GM23338 (cell line): ENCODE data around the gene CCDC70. TPM values are rescaled to one million over a fixed set of nuclear protein-coding genes. Genes with fewer than 3 reads are reported as not detected.

Experiments used
- ATAC-seq: fragments of 200-7000 bp; cut with Tn5 transposase; 3 replicates; pipeline ENCODE4 v1.9.1; 2020
- DNase-seq: peaks from one replicate; pipeline ENCODE4 v3.0.0-alpha.2; 2015; ENCODE audit warnings: low spot score
- H2AFZ ChIP-seq: fragments of 200-600 bp; sonication (generic); 2 replicates; pipeline ENCODE4 v1.8.0; 2016; ENCODE audit warnings: antibody characterized with exemption, mild to moderate bottlenecking, moderate library complexity
- H3F3A ChIP-seq: fragments of 200-600 bp; sonication (generic); replicated peaks from 2 replicates; pipeline ENCODE4 v1.8.0; 2017; ENCODE audit warnings: antibody characterized with exemption, mixed run types, low read depth
- H3K27ac ChIP-seq: fragments of 200-600 bp; sonication (generic); 2 replicates; pipeline ENCODE4 v1.6.1; 2016; ENCODE audit warnings: low read depth
- H3K27me3 ChIP-seq: fragments of 200-600 bp; sonication (generic); 2 replicates; pipeline ENCODE4 v1.8.0; 2016; ENCODE audit warnings: mild to moderate bottlenecking, mixed run types, moderate library complexity; ENCODE audit not compliant: insufficient read depth
- H3K36me3 ChIP-seq: fragments of 200-600 bp; sonication (generic); 2 replicates; pipeline ENCODE4 v1.8.0; 2016; ENCODE audit warnings: mild to moderate bottlenecking; ENCODE audit not compliant: insufficient read depth
- H3K4me1 ChIP-seq: fragments of 200-600 bp; sonication (generic); 2 replicates; pipeline ENCODE4 v1.8.0; 2016; ENCODE audit warnings: mild to moderate bottlenecking, moderate library complexity; ENCODE audit not compliant: insufficient read depth
- H3K4me2 ChIP-seq: fragments of 200-600 bp; sonication (generic); 2 replicates; pipeline ENCODE4 v1.7.1; 2017; ENCODE audit warnings: mixed run types
- H3K4me3 ChIP-seq: fragments of 200-600 bp; sonication (generic); 2 replicates; pipeline ENCODE4 v1.6.1; 2016; ENCODE audit warnings: mixed run types
- H3K79me2 ChIP-seq: fragments of 200-600 bp; sonication (generic); replicated peaks from 2 replicates; pipeline ENCODE4 v1.8.0; 2017; ENCODE audit warnings: mild to moderate bottlenecking; ENCODE audit not compliant: insufficient read depth
- H3K9me2 ChIP-seq: fragments of 200-600 bp; sonication (generic); 2 replicates; pipeline ENCODE4 v1.8.0; 2017; ENCODE audit not compliant: insufficient read depth
- H4K20me1 ChIP-seq: fragments of 200-600 bp; sonication (generic); replicated peaks from 2 replicates; pipeline ENCODE4 v1.8.0; 2017; ENCODE audit warnings: mild to moderate bottlenecking; ENCODE audit not compliant: insufficient read depth
- H3K27ac Mint-ChIP-seq: 2 replicates; pipeline ENCODE4 v1.8.0; 2020; ENCODE audit warnings: inconsistent platforms, mild to moderate bottlenecking, moderate library complexity, mixed read lengths
- H3K27me3 Mint-ChIP-seq: 3 replicates; pipeline ENCODE4 v1.8.0; 2022; ENCODE audit warnings: low read depth, mild to moderate bottlenecking, moderate library complexity, mixed read lengths, inconsistent platforms; ENCODE audit not compliant: insufficient read depth, poor library complexity
- H3K36me3 Mint-ChIP-seq: 3 replicates; pipeline ENCODE4 v1.8.0; 2021; ENCODE audit warnings: low read depth, mild to moderate bottlenecking, inconsistent platforms, moderate library complexity, mixed read lengths
- H3K4me1 Mint-ChIP-seq: 3 replicates; pipeline ENCODE4 v1.8.0; 2020; ENCODE audit warnings: mild to moderate bottlenecking, inconsistent platforms, mixed read lengths
- H3K4me3 Mint-ChIP-seq: 3 replicates; pipeline ENCODE4 v1.8.0; 2021; ENCODE audit warnings: moderate library complexity, mild to moderate bottlenecking, inconsistent platforms, mixed read lengths
- H3K9me3 Mint-ChIP-seq: 3 replicates; pipeline ENCODE4 v1.8.0; 2020; ENCODE audit warnings: moderate library complexity, mild to moderate bottlenecking, inconsistent platforms, mixed read lengths
- CREB1 ChIP-seq: fragments of 250-450 bp; sonication (Bioruptor Pico); IDR thresholded peaks from 2 replicates; pipeline ENCODE4 v1.5.0; 2020; ENCODE audit warnings: low read depth, mild to moderate bottlenecking, moderate library complexity
- EZH2 ChIP-seq: fragments of 200-600 bp; sonication (generic); IDR thresholded peaks from one replicate; pipeline ENCODE4 v1.8.0; 2017; ENCODE audit warnings: antibody characterized with exemption, mild to moderate bottlenecking, low read depth; ENCODE audit not compliant: unreplicated experiment
- EZH2phosphoT487 ChIP-seq: fragments of 200-600 bp; sonication (generic); IDR thresholded peaks from one replicate; pipeline ENCODE4 v1.8.1; 2018; ENCODE audit warnings: antibody characterized with exemption; ENCODE audit not compliant: unreplicated experiment
- JUNB ChIP-seq: IDR thresholded peaks from one replicate; pipeline ENCODE4 v1.6.1; 2016; ENCODE audit warnings: antibody characterized with exemption; ENCODE audit not compliant: unreplicated experiment
- NANOG ChIP-seq: IDR thresholded peaks from 2 replicates; pipeline ENCODE4 v1.6.1; 2016; ENCODE audit warnings: antibody characterized with exemption, borderline replicate concordance
- POLR2AphosphoS5 ChIP-seq: IDR thresholded peaks from 2 replicates; pipeline ENCODE4 v1.6.1; 2016; ENCODE audit warnings: antibody characterized with exemption, low read depth
- STAT1 ChIP-seq: IDR thresholded peaks from one replicate; pipeline ENCODE4 v1.6.1; 2016; ENCODE audit warnings: antibody characterized with exemption; ENCODE audit not compliant: unreplicated experiment
- ZNF114 ChIP-seq: fragments of 250-450 bp; sonication (Bioruptor Pico); IDR thresholded peaks from 2 replicates; pipeline ENCODE4 v1.5.0; 2020; ENCODE audit warnings: mild to moderate bottlenecking, moderate library complexity
- ZNF331 ChIP-seq: fragments of 250-450 bp; sonication (Bioruptor Pico); IDR thresholded peaks from 2 replicates; pipeline ENCODE4 v1.5.0; 2020; ENCODE audit warnings: low read depth, mild to moderate bottlenecking, moderate library complexity
- polyA plus RNA-seq: library from polyadenylated mRNA; unstranded; fragments of >200 nt; fragmentation: Nextera tagmentation; extraction: Ambion mirVana; gene quantifications from 2 replicates; pipeline ENCODE4 v1.2.1, GENCODE V29; 2016
- total RNA-seq: library from RNA; depleted of rRNA; stranded (reverse); fragments of >200 nt; shearing (Covaris generic); gene quantifications from 2 replicates; pipeline ENCODE4 v1.2.3, GENCODE V29; 2014
- TF ChIP-seq, protein P1 (sequence below): IDR thresholded peaks from 2 replicates; pipeline ENCODE4 v1.6.1; 2016; ENCODE audit warnings: antibody characterized with exemption
- TF ChIP-seq, protein P2 (sequence below), 2 experiments: fragments of 200-600 bp in 1 of 2; sonication (generic) in 1 of 2; conservative IDR thresholded peaks; 2 replicates each; pipeline versions ENCODE4 v1.5.1 to v1.6.1; 2016 to 2017; ENCODE audit warnings: antibody characterized with exemption in 2 of 2, low read depth in 2 of 2, mild to moderate bottlenecking in 2 of 2, moderate library complexity in 1 of 2
- TF ChIP-seq, protein P3 (sequence below): IDR thresholded peaks from one replicate; pipeline ENCODE4 v1.6.1; 2018; ENCODE audit warnings: antibody characterized with exemption; ENCODE audit not compliant: unreplicated experiment

The CCDC70 gene
- total and polyA plus RNA-seq, 2 experiments from 2014 or later, result not detected

DNA sequence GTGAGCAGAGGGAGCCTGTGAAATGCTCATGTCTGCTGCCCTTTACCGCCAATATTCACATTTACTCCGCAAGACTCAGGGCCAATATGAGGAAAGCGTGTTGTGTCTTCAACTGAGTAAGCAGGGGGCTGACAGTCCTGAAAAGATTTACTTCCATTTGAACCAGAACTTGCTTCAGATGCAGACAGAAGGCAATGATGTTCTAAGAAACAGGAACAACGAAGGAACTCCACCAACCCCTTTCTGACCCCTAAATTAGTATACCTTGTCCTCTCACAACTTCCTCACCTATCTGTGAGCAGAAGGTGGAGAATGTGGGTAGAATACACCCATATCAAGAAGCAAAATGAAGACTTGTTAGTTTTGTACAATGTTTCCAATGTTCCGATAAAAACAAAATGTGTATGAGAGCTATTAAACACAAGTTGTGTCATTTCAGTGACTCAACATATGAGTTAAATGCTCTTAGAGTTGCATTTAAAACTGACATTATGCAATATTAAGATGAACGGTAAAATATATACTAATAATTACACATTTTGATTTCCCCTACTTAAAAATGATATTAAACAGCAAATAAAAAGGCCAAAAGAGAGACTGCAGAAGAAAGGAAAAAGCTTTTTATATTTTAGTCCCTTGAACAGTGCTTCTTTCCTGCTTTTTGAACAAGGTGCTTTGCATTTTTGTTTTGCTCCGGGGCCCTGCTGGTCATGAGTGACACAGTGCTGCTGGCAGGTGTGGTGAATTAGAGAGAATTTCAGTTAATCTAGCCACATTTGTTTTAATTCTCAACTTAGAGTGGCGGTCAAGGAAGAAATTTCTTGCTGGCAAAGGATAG, 32.8 kb upstream of the CCDC70 start (continued):
- TF ChIP-seq JUNB (no peak), POLR2AphosphoS5 (no peak), CREB1 (no peak), ZNF331 (CRISPR knock-in tag) (no peak)

DNA sequence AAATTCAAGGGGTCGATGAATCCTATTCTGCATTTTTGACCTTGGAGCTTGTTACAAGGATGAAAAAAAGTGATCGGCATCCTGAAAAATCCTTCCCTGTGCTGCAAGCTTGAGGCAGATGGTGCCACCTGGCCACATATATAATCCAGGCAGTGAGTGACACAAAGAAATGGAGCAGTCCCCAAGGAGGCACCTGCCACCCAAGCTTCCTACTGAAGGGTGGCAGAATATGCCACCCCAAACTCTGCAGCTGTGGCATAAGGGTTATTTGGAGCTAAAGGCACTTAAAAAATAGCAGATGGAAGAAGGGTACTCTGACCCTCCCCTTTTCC, 32.2 kb upstream of the CCDC70 start:
- Mint-ChIP-seq H3K27ac (no peak overlapping the region), H3K4me3 (no peak overlapping the region), H3K4me1 (peaks cover 16% of the 10 kb centered on the region; the same call in 2 of the 3 replicates), H3K9me3 (no peaks in the 10 kb centered on the region), H3K27me3 (no peaks in the 10 kb centered on the region), H3K36me3 (no peaks in the 10 kb centered on the region)
- H3K27me3 ChIP-seq, result no peaks in the 10 kb centered on the region
- no peaks in the 10 kb centered on the region for H3K79me2 ChIP-seq
- TF ChIP-seq JUNB, result no peak
- TF ChIP-seq, protein P1, sequence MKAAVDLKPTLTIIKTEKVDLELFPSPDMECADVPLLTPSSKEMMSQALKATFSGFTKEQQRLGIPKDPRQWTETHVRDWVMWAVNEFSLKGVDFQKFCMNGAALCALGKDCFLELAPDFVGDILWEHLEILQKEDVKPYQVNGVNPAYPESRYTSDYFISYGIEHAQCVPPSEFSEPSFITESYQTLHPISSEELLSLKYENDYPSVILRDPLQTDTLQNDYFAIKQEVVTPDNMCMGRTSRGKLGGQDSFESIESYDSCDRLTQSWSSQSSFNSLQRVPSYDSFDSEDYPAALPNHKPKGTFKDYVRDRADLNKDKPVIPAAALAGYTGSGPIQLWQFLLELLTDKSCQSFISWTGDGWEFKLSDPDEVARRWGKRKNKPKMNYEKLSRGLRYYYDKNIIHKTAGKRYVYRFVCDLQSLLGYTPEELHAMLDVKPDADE, result no peak
- H3K27ac ChIP-seq, result no peak overlapping the region
- H3K4me3 ChIP-seq, result no peak overlapping the region
- no peak overlapping the region for H2AFZ ChIP-seq
- H4K20me1 ChIP-seq, result no peaks in the 10 kb centered on the region
- H3K4me1 ChIP-seq, result 0 out of 2 replicates have a peak, but pooled peaks cover 3% of the 10 kb centered on the region
- no peaks in the 10 kb centered on the region for H3K36me3 ChIP-seq
- H3F3A ChIP-seq, result no peaks in the 10 kb centered on the region
- no peaks in the 10 kb centered on the region for H3K9me2 ChIP-seq
- ATAC-seq, result no peak
- DNase-seq, result no peak
- H3K4me2 ChIP-seq, result 0 out of 2 replicates have a peak overlapping the region, but pooled peaks have one; percentile 20

DNA sequence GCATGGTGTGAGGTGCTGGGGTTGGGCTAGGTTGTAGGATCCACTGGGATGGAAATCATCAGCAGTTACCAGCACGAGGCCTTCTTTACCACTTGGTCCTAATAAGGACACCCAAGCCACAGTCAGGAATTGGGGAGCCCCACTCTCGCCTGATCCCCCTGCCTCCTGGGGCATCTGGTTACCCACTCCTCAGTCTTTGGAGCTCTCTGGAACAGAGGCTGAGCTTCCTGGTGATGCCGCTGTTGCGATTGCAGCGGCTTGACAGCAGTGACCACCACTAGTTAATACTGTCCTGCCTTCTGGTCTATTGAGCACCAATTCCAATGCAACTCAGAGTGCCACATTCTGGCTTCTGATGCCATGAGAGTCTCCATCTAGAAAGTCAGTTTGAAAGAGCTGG, 30.2 kb upstream of the CCDC70 start:
- H3K27ac Mint-ChIP-seq, result no peak overlapping the region
- Histone ChIP-seq H3K79me2 (no peaks in the 10 kb centered on the region), H3K4me2 (no peak overlapping the region), H3K27ac (no peak overlapping the region), H4K20me1 (no peaks in the 10 kb centered on the region), H3K36me3 (no peaks in the 10 kb centered on the region), H3F3A (no peaks in the 10 kb centered on the region), H3K9me2 (no peaks in the 10 kb centered on the region), H3K4me1 (0 out of 2 replicates have a peak, but pooled peaks cover 3% of the 10 kb centered on the region), H3K4me3 (no peak overlapping the region), H2AFZ (no peak overlapping the region), H3K27me3 (no peaks in the 10 kb centered on the region)
- peaks cover 9% of the 10 kb centered on the region; the same call in 1 of the 3 replicates for H3K4me1 Mint-ChIP-seq
- H3K4me3 Mint-ChIP-seq, result no peak overlapping the region
- no peak for ATAC-seq
- DNase-seq, result no peak
- H3K36me3 Mint-ChIP-seq, result no peaks in the 10 kb centered on the region
- H3K9me3 Mint-ChIP-seq, result no peaks in the 10 kb centered on the region
- H3K27me3 Mint-ChIP-seq, result no peaks in the 10 kb centered on the region
- TF ChIP-seq, protein P2, sequence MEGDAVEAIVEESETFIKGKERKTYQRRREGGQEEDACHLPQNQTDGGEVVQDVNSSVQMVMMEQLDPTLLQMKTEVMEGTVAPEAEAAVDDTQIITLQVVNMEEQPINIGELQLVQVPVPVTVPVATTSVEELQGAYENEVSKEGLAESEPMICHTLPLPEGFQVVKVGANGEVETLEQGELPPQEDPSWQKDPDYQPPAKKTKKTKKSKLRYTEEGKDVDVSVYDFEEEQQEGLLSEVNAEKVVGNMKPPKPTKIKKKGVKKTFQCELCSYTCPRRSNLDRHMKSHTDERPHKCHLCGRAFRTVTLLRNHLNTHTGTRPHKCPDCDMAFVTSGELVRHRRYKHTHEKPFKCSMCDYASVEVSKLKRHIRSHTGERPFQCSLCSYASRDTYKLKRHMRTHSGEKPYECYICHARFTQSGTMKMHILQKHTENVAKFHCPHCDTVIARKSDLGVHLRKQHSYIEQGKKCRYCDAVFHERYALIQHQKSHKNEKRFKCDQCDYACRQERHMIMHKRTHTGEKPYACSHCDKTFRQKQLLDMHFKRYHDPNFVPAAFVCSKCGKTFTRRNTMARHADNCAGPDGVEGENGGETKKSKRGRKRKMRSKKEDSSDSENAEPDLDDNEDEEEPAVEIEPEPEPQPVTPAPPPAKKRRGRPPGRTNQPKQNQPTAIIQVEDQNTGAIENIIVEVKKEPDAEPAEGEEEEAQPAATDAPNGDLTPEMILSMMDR (conservative IDR thresholded peaks at IDR 0.05; ENCODE audit: low read depth in 2 of 2), result no peak
- no peak for TF ChIP-seq ZNF331 (CRISPR knock-in tag)
- TF ChIP-seq STAT1, result no peak
- TF ChIP-seq, protein P3, sequence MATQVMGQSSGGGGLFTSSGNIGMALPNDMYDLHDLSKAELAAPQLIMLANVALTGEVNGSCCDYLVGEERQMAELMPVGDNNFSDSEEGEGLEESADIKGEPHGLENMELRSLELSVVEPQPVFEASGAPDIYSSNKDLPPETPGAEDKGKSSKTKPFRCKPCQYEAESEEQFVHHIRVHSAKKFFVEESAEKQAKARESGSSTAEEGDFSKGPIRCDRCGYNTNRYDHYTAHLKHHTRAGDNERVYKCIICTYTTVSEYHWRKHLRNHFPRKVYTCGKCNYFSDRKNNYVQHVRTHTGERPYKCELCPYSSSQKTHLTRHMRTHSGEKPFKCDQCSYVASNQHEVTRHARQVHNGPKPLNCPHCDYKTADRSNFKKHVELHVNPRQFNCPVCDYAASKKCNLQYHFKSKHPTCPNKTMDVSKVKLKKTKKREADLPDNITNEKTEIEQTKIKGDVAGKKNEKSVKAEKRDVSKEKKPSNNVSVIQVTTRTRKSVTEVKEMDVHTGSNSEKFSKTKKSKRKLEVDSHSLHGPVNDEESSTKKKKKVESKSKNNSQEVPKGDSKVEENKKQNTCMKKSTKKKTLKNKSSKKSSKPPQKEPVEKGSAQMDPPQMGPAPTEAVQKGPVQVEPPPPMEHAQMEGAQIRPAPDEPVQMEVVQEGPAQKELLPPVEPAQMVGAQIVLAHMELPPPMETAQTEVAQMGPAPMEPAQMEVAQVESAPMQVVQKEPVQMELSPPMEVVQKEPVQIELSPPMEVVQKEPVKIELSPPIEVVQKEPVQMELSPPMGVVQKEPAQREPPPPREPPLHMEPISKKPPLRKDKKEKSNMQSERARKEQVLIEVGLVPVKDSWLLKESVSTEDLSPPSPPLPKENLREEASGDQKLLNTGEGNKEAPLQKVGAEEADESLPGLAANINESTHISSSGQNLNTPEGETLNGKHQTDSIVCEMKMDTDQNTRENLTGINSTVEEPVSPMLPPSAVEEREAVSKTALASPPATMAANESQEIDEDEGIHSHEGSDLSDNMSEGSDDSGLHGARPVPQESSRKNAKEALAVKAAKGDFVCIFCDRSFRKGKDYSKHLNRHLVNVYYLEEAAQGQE, result no peak
- TF ChIP-seq NANOG, result no peak
- no peak for TF ChIP-seq JUNB
- TF ChIP-seq, protein P1, result no peak
- no peak for TF ChIP-seq EZH2phosphoT487
- no peak for TF ChIP-seq POLR2AphosphoS5
- no peak for TF ChIP-seq ZNF114 (CRISPR knock-in tag)
- TF ChIP-seq EZH2, result no peak
